Adrenal gland (tissue), 12 donors: Measurements from ENCODE around the gene FXYD3. TPM values are rescaled to one million over a fixed set of nuclear protein-coding genes. Genes with fewer than 3 reads are reported as not detected.

ENCODE experiments used
- DNase-seq, 7 donors: peaks; one replicate each; pipeline ENCODE4 v3.0.0-alpha.2; 2019 to 2020
- H3K27ac ChIP-seq, 5 donors: fragments of 200-600 bp; sonication (generic) in 4 of 5; 1 replicate in 3 of 5; 2 replicates in 2 of 5; pipeline versions ENCODE4 v1.5.1 to v1.8.0; 2016 to 2020; ENCODE audit warnings: mild to moderate bottlenecking in 1 of 5
- H3K27me3 ChIP-seq: fragments of 200-600 bp; 2 replicates; pipeline ENCODE4 v1.8.0; 2021
- H3K36me3 ChIP-seq, 2 donors: fragments of 200-600 bp; replicated peaks in 1 of 2; 1 replicate in 1 of 2; 2 replicates in 1 of 2; pipeline versions ENCODE4 v1.5.1 to v1.8.0; 2018 to 2022
- H3K4me1 ChIP-seq, 2 donors: fragments of 200-600 bp; replicated peaks in 1 of 2; 1 replicate in 1 of 2; 2 replicates in 1 of 2; pipeline versions ENCODE4 v1.5.1 to v1.8.0; 2018 to 2021
- H3K4me3 ChIP-seq, 4 donors: fragments of 200-600 bp; sonication (generic) in 3 of 4; one replicate each; pipeline ENCODE4 v1.5.1; 2016 to 2018
- H3K9me3 ChIP-seq, 3 donors: fragments of 200-600 bp; sonication (generic) in 1 of 3; replicated peaks in 1 of 3; 1 replicate in 2 of 3; 2 replicates in 1 of 3; pipeline versions ENCODE4 v1.5.1 to v1.8.0; 2016 to 2021
- POLR2A ChIP-seq, 2 donors: fragments of 450-650 bp; IDR thresholded peaks; one replicate each; pipeline ENCODE4 v1.6.1; 2017; ENCODE audit warnings: antibody characterized with exemption in 2 of 2, mild to moderate bottlenecking in 2 of 2, moderate library complexity in 1 of 2
- WGBS, 4 donors: extraction: QIAGEN DNeasy Blood & Tissue Kit in 2 of 4; methylation state at CpG; one replicate each; pipeline versions ENCODE4 v1.1.5 to v1.1.7; 2013 to 2017; 5-methylcytosine and 5-hydroxymethylcytosine counted together
- intact Hi-C, 2 donors: fragments of 100-400 bp; cut with DNase I; formaldehyde crosslinking; loops; one replicate each; pipeline versions ENCODE4 v1.14.1 to v1.15.0; 2022 to 2023
- polyA plus RNA-seq, 3 donors: library from polyadenylated mRNA; stranded (reverse); fragments of 200-250 nt in 2 of 3; fragments of 350-450 nt in 1 of 3; fragmentation: Illumina TruSeq in 1 of 3; extraction: RNeasy Lipid Tissue Mini Kit (QIAGEN cat#74804) in 1 of 3; gene quantifications; one replicate each; pipeline ENCODE4 v1.2.3, GENCODE V29; 2013 to 2014
- total RNA-seq, 9 donors: library from RNA; depleted of rRNA in 4 of 9; stranded (reverse); fragments of >200 nt in 4 of 9; fragments of 120-200 nt in 1 of 9; fragmentation: NEBNext Ultra II Directional in 1 of 9; extraction: Animal tissue kit (Norgen Biotek cat#: 25700) in 1 of 9; gene quantifications; one replicate each; pipeline versions ENCODE4 v1.1.0 to v1.2.4, GENCODE V29; 2013 to 2023
- TF ChIP-seq, protein P1 (sequence below), 6 experiments: fragments of 450-650 bp in 4 of 6; fragments of 200-600 bp in 2 of 6; sonication (generic) in 1 of 6; IDR thresholded peaks; 1 replicate in 5 of 6; 2 replicates in 1 of 6; pipeline versions ENCODE4 v1.5.1 to v1.8.0; 2016 to 2021; ENCODE audit warnings: antibody characterized with exemption in 6 of 6, mild to moderate bottlenecking in 2 of 6, moderate library complexity in 1 of 6
- donor health status: healthy with polysubstance abuse.
- donor health status: Bipolar disorder and iron deficiency.
- donor health status: DM: yes; HTN: yes; CAD: no.
- donor health status: DM: no; HTN: no; CAD: no.
- donor health status: DM: no; HTN: no; CAD: no.
- donor health status: DM: yes; HTN: yes; CAD: no.

Gene FXYD3
- total and polyA plus RNA-seq, 12 donors: 0.34 to 4.6 (median 2.3) TPM; not detected in 4

DNA sequence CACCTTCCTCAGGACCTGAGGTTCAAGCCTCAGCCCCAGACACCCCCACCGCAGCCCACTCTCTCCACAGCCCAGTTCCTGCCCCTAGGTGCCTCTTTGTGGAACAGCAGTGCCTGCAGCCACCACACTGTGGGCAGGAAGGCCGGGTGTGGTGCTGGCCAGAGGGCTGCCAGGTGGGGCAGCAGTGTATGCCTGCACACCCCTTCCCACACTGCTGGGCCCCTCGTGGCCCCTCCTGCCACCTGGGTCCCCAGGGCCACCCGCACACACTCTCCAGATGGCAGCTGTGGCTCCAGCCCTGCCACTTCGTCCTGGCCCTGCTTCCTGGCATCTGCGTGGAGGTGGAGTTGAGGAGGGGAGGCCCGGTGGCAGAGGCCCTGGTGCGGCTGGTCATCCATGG lies 39.0 kb upstream of the FXYD3 start:
- no peak overlapping the region for H3K27ac ChIP-seq
- H3K4me1 ChIP-seq: no peaks in the 10 kb centered on the region
- intact Hi-C loops: no loop called here
- no peaks in the 10 kb centered on the region for H3K9me3 ChIP-seq
- 66 to 84% (median 77%) methylated on average over 5 to 8 of the region's 8 CpGs for WGBS, 4 donors
- H3K36me3 ChIP-seq: no peaks in the 10 kb centered on the region
- TF ChIP-seq, protein P1, sequence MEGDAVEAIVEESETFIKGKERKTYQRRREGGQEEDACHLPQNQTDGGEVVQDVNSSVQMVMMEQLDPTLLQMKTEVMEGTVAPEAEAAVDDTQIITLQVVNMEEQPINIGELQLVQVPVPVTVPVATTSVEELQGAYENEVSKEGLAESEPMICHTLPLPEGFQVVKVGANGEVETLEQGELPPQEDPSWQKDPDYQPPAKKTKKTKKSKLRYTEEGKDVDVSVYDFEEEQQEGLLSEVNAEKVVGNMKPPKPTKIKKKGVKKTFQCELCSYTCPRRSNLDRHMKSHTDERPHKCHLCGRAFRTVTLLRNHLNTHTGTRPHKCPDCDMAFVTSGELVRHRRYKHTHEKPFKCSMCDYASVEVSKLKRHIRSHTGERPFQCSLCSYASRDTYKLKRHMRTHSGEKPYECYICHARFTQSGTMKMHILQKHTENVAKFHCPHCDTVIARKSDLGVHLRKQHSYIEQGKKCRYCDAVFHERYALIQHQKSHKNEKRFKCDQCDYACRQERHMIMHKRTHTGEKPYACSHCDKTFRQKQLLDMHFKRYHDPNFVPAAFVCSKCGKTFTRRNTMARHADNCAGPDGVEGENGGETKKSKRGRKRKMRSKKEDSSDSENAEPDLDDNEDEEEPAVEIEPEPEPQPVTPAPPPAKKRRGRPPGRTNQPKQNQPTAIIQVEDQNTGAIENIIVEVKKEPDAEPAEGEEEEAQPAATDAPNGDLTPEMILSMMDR (IDR thresholded peaks at IDR 0.05): no peak
- TF ChIP-seq POLR2A (IDR thresholded peaks at IDR 0.05): no peak
- H3K27me3 ChIP-seq: peaks cover 3% of the 10 kb centered on the region
- H3K4me3 ChIP-seq: no peak overlapping the region
- no peak for DNase-seq

DNA sequence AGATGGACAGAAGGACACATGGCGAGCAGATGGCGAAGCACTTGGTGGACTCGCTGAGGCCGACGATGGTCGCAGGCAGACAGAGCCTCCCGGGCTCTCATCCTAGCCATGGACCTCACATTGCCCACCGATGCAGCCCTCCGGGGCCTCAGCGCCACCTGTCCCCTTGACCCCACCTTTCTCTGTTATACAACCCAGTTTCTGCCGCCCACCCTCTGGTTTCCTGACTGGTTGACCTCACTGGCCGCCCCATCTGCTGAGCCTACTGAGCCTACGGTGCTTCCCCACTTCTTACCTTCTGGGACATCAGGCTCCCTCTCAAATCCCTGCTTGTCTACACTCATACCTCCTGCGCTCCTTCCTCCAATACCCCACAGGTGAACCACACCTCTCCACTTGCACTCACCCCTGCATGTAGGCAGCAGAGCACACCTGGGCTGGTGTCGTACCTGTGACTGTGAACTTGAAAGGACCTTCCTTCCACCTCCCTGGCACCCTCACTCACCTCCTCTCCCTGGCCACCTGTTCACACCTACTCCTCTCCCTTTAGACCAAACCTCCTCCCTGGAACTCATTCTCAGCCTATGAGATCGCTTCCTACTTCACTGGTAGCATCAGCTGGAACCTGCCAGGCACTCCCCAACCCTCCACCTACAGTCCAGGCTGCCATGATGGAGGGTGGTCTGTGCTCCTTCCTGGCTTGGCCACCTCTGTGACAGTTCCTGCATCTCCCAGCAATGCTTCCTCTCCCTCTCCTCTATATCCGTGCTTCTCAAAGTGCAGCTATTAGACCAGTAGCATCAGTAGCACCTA lies 38.0 kb upstream of the FXYD3 start:
- no peak for TF ChIP-seq POLR2A (IDR thresholded peaks at IDR 0.05)
- TF ChIP-seq, protein P1 (IDR thresholded peaks at IDR 0.05): no peak
- WGBS, 4 donors: 88 to 93% (median 90%) methylated on average over 17 of the region's 17 CpGs
- Histone ChIP-seq H3K9me3 (no peaks in the 10 kb centered on the region), H3K4me1 (no peaks in the 10 kb centered on the region), H3K27ac (no peak overlapping the region), H3K27me3 (peaks cover 3% of the 10 kb centered on the region), H3K4me3 (no peak overlapping the region), H3K36me3 (no peaks in the 10 kb centered on the region)
- no peak for DNase-seq
- intact Hi-C loops: no loop called here

DNA sequence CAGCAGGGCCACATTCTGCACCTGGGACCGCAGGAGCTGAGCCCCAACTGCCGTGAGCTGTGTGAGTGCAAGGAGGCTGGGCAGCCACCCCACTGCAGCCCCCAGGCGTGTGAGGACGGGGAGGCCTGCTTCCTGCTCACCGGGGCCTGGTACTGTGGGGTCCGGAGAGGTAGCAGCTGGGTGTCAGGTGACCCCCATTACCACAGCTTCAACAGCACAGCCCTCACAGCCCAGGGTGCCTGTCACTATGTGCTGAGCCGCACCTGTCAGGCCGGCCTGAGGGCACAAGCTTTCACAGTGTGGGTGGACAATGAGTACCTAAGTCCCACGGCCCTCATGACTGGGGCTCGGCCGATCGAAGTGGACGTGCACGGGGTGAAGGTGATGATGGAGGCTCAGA lies 35.8 kb upstream of the FXYD3 start:
- peaks cover 3% of the 10 kb centered on the region for H3K27me3 ChIP-seq
- TF ChIP-seq, protein P1 (IDR thresholded peaks at IDR 0.05): no peak
- TF ChIP-seq POLR2A (IDR thresholded peaks at IDR 0.05): no peak
- H3K27ac ChIP-seq: no peak overlapping the region
- DNase-seq: no peak
- intact Hi-C loops: no loop called here
- H3K4me3 ChIP-seq: no peak overlapping the region
- H3K9me3 ChIP-seq: no peaks in the 10 kb centered on the region
- no peaks in the 10 kb centered on the region for H3K36me3 ChIP-seq
- H3K4me1 ChIP-seq: no peaks in the 10 kb centered on the region
- WGBS, 4 donors: 76 to 89% (median 88%) methylated on average over 11 to 14 of the region's 14 CpGs

DNA sequence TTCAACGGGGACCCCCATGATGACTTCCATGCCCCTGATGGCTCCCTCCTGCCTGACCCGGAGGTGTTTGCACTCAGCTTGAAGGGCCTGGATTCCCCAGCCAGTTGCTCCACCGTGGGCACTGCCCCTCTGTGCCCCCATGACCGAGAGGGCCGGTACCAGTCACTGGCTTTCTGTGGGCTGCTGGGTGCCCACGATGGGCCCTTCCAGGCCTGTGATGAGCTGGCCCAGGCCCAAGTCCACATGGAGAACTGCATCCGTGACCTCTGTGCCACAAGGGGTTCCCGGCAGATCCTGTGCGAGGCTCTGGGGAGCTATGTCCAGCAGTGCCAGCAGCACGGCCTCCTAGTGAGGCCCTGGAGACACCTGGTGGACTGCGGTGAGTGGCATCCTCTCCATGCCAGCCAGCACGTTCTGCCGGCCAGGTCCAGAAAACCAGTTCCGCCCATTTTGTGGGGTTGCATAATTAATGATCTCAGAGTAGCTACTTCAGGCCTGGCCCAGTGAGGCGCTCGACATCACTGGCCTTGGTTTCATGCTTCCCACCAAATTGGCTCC lies 34.9 kb upstream of the FXYD3 start:
- DNase-seq: peak in 1 of 7 donors; percentile 5
- H3K4me3 ChIP-seq: no peak overlapping the region
- H3K27me3 ChIP-seq: peaks cover under 1% of the 10 kb centered on the region
- intact Hi-C loops: no loop called here
- TF ChIP-seq, protein P1 (IDR thresholded peaks at IDR 0.05): no peak
- TF ChIP-seq POLR2A (IDR thresholded peaks at IDR 0.05): no peak
- no peaks in the 10 kb centered on the region for H3K4me1 ChIP-seq
- H3K27ac ChIP-seq: no peak overlapping the region
- no peaks in the 10 kb centered on the region for H3K36me3 ChIP-seq
- WGBS, 4 donors: 75 to 100% (median 85%) methylated on average over 1 to 16 of the region's 16 CpGs
- H3K9me3 ChIP-seq: no peaks in the 10 kb centered on the region
